GM12801 (cell line): ENCODE measurements around the gene ALPG.

Experiments used
- CTCF ChIP-seq: IDR thresholded peaks from one replicate; pipeline ENCODE4 v1.5.1; 2011; ENCODE audit warnings: control low read depth; ENCODE audit not compliant: insufficient read length; ENCODE audit errors: extremely low read depth

Gene ALPG

GRCh38 chr2:232385660-232386489 lies 20.8 kb upstream of the ALPG start:
- no peak for TF ChIP-seq CTCF

- no peak for TF ChIP-seq CTCF
Observed at GRCh38 chr2:232386490-232386739, 20.2 kb upstream of the ALPG start.

GRCh38 chr2:232386740-232387450 lies 19.7 kb upstream of the ALPG start:
- TF ChIP-seq CTCF, result no peak

- TF ChIP-seq CTCF, result no peak
Observed at GRCh38 chr2:232387451-232388171, 19.0 kb upstream of the ALPG start.

- TF ChIP-seq CTCF, result no peak
Observed at GRCh38 chr2:232388324-232388891, 18.2 kb upstream of the ALPG start.

- TF ChIP-seq CTCF, result no peak
Observed at GRCh38 chr2:232389327-232389726, 17.3 kb upstream of the ALPG start.

GRCh38 chr2:232390661-232391060 lies 16.0 kb upstream of the ALPG start:
- no peak for TF ChIP-seq CTCF
